ENCODE results near the gene TSTD2.

Gene TSTD2

GRCh38 chr9:97562542-97562941 is 70.6 kb downstream of the TSTD2 start:
- DNase-seq (ENCODE audit: low spot score) = no peak

- no peak for DNase-seq (ENCODE audit: low spot score)
Measured at GRCh38 chr9:97561501-97561900, 71.7 kb downstream of the TSTD2 start.

- DNase-seq (ENCODE audit: low spot score) = no peak
Measured at GRCh38 chr9:97560851-97561250, 72.3 kb downstream of the TSTD2 start.

GRCh38 chr9:97560154-97560553 is 73.0 kb downstream of the TSTD2 start:
- DNase-seq (ENCODE audit: low spot score) = no peak

- peak; percentile 76 for DNase-seq (ENCODE audit: low spot score)
Measured at GRCh38 chr9:97559111-97559514, 74.1 kb downstream of the TSTD2 start.

GRCh38 chr9:97558701-97559101 is 74.5 kb downstream of the TSTD2 start:
- DNase-seq (ENCODE audit: low spot score) = no peak

- DNase-seq (ENCODE audit: low spot score) = no peak
Measured at GRCh38 chr9:97557606-97558095, 75.5 kb downstream of the TSTD2 start.

- DNase-seq (ENCODE audit: low spot score) = no peak
Measured at GRCh38 chr9:97556721-97557605, 76.2 kb downstream of the TSTD2 start.

GRCh38 chr9:97556036-97556720 is 77.0 kb downstream of the TSTD2 start:
- DNase-seq (ENCODE audit: low spot score) = no peak

- DNase-seq (ENCODE audit: low spot score) = no peak
Measured at GRCh38 chr9:97555164-97555563, 78.0 kb downstream of the TSTD2 start.

- DNase-seq (ENCODE audit: low spot score) = no peak
Measured at GRCh38 chr9:97554566-97555075, 78.5 kb downstream of the TSTD2 start.

- no peak for DNase-seq (ENCODE audit: low spot score)
Measured at GRCh38 chr9:97553841-97554240, 79.3 kb downstream of the TSTD2 start.

- no peak for DNase-seq (ENCODE audit: low spot score)
Measured at GRCh38 chr9:97553141-97553540, 80.0 kb downstream of the TSTD2 start.

GRCh38 chr9:97551308-97551707 is 81.9 kb downstream of the TSTD2 start:
- DNase-seq (ENCODE audit: low spot score) = no peak

GRCh38 chr9:97550386-97550785 is 82.8 kb downstream of the TSTD2 start:
- no peak for DNase-seq (ENCODE audit: low spot score)
